GM18870 (cell line): ENCODE data around the gene GMDS.

Source experiments
- ATAC-seq: cut with Tn5 transposase; IDR thresholded peaks from one replicate; pipeline ENCODE4 v1.9.1; 2021; ENCODE audit warnings: moderate library complexity; ENCODE audit not compliant: unreplicated experiment

The GMDS gene

DNA sequence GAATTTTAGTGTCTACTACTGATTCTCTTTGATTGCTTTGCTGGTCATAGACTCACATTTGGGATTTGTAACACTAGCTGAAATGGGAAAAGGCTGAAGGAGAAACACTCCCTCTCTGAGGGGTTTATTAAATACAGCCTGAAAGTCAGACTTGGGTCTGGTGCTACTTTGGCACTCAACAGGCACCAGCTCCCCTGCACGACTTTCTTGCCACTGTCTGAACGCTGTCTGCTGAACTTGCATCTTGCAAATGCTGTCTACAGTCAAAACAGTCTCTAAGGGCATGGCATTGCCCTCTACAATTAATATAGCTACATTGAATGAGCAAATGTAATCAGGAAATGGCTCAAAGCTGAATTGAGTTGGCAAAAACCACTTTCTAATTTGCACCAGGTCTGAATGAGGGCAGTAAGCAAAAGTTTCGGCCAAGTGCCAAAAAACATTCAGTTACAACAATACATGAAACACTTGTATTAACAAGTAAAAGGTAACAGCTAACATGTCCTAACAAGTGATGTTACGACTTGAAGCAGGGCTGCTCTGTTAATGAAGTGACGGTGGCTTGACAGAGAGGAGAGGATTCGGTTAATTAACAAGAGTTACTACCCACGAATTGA lies 516.2 kb downstream of the GMDS start:
- ATAC-seq = no peak

GRCh38 chr6:1726341-1726768 lies 519.0 kb downstream of the GMDS start:
- no peak for ATAC-seq

GRCh38 chr6:1724616-1725015 lies 520.8 kb downstream of the GMDS start:
- no peak for ATAC-seq

GRCh38 chr6:1724124-1724523 lies 521.3 kb downstream of the GMDS start:
- no peak for ATAC-seq

DNA sequence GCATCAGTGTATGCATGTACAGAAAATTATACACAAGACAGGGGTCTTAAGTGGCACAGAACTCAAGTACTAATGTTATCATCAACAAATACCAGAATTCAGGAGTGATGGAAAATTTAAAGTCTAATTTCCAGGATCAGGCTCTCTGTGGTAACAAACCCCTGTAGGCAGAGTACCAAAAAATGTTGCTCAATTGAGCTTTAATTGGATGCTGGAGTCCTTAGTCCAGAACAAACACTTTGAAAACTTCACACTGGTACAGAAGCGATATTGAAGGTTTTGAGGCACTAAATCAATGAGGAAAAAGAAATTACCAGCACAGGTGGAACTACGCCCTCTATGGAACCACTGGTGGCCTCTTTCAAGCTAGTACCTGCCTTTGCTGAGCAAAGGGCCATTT lies 522.6 kb downstream of the GMDS start:
- ATAC-seq = no peak

- ATAC-seq = no peak
These were observed 524.6 kb downstream of the GMDS start for GRCh38 chr6:1720620-1721322.

- ATAC-seq = no peak
These were observed 525.5 kb downstream of the GMDS start for GRCh38 chr6:1719922-1720321.

- ATAC-seq = no peak
These were observed 528.5 kb downstream of the GMDS start for GRCh38 chr6:1716868-1717267.

- ATAC-seq = no peak
These were observed 529.0 kb downstream of the GMDS start for GRCh38 chr6:1716396-1716795.

- no peak for ATAC-seq
These were observed 530.1 kb downstream of the GMDS start for GRCh38 chr6:1715336-1715735.

- no peak for ATAC-seq
These were observed 530.8 kb downstream of the GMDS start for GRCh38 chr6:1714654-1715053.

- ATAC-seq = no peak
These were observed 532.3 kb downstream of the GMDS start for GRCh38 chr6:1713016-1713600.

GRCh38 chr6:1712451-1712850 lies 533.0 kb downstream of the GMDS start:
- no peak for ATAC-seq

GRCh38 chr6:1711136-1711535 lies 534.3 kb downstream of the GMDS start:
- ATAC-seq = no peak

DNA sequence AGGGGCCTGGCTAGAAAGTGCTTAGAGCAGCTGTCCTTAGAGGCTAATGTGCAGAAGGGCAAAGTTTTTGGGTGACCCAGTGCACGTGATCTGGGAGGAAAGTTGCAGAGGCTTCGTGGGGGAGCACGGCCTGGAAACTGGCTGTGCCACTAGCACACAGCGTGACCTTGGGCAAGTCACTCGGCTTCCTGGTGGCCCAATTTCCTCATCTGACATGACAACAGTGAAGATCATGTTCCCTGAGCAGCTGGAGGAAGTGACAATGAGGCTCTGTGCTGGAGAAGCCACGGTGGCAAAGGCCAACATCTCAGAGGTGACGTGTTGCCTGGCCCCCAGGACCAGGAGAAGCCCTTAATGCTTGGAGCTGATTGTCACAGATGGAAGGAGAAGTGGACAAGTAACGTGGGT lies 536.2 kb downstream of the GMDS start:
- ATAC-seq = no peak

DNA sequence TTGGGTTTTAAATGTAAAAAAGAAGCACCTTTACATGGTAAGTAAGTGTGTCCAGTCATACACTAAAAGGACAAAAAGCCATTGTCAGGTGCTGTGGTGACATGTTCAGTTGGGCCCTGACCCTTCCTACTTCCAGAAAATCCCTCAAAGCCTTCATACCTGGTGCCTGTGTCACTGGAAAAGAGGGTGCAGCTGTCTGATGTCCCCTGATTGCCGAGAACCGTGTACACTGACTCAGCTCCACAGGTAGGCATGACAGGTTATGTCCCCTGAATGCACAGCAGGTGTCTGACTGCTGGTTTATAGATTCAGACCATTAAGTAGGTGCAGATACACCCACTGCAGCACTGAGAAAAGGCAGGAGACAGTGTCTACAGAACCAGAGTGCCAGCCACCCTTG lies 536.6 kb downstream of the GMDS start:
- no peak for ATAC-seq

DNA sequence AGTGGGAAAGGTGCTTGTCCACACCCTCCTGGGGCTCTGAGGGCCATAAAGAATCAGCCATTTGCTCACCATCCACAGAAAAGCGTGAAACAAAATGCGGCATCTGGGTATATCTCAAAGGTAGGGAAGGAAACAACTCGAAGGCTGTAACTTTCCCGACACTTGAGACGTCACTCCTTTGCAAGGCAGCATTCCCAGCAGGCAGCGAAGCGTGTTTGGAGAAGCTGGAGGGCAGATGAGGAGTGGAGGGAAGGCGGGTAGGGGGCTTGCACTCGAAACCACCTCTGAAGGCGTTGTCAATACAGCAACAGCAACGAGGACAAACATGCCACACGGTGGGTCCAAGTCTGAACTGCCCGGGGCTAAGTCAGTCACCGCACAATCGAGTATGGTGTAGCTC lies 537.3 kb downstream of the GMDS start:
- ATAC-seq = no peak

GRCh38 chr6:1705630-1706029 lies 539.8 kb downstream of the GMDS start:
- ATAC-seq = no peak

GRCh38 chr6:1705183-1705582 lies 540.2 kb downstream of the GMDS start:
- no peak for ATAC-seq

- ATAC-seq = no peak
These were observed 540.7 kb downstream of the GMDS start for GRCh38 chr6:1704711-1705110.

DNA sequence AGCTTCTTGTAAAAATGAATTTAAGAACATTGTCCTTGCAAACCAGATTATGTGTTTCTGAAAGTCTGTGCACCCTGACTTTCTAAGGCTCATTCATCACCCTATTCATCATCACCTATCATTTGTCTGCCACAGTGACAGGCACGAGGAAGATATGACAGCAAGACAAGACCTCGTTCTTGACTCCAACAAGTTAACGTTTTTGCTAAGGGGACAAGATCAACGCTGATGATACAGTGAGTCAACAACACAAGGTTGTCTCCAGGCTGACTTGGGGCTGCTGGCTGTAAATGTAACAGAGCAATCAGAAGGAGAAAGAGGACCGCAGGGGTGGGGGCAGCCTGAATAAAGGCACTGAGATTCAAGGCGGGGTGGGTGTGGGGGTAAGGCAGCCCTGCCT lies 541.5 kb downstream of the GMDS start:
- ATAC-seq = no peak

GRCh38 chr6:1703091-1703855 lies 542.1 kb downstream of the GMDS start:
- no peak for ATAC-seq
